HG02571 (cell line): ENCODE data around the gene C17orf113.
"Not testable (repeated sequence)": the region's sequence is repeated elsewhere in the genome, so short reads cannot be mapped to it uniquely, and the experiment has no call there.

Experiments used
- ATAC-seq: cut with Tn5 transposase; IDR thresholded peaks from one replicate; pipeline ENCODE4 v1.9.1; 2021; ENCODE audit warnings: mild to moderate bottlenecking, moderate library complexity; ENCODE audit not compliant: unreplicated experiment

C17orf113 gene

DNA sequence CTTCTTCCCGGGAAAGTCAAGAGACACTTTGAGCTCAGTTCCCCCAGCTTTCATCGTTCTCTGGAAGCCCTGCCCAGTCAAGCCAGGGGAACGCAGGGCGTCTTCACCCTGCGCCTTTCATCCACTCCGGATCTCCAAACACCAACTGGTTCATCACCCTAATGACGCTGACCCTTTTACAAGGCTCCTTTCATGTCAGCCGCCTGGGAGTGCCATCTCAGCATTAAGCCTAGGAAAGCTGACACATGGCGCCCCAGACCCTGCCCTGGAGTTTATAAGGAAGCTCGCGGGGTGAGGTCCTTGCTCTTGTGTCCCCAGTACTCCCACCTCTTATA is 32.6 kb downstream of the C17orf113 start:
- no peak for ATAC-seq

DNA sequence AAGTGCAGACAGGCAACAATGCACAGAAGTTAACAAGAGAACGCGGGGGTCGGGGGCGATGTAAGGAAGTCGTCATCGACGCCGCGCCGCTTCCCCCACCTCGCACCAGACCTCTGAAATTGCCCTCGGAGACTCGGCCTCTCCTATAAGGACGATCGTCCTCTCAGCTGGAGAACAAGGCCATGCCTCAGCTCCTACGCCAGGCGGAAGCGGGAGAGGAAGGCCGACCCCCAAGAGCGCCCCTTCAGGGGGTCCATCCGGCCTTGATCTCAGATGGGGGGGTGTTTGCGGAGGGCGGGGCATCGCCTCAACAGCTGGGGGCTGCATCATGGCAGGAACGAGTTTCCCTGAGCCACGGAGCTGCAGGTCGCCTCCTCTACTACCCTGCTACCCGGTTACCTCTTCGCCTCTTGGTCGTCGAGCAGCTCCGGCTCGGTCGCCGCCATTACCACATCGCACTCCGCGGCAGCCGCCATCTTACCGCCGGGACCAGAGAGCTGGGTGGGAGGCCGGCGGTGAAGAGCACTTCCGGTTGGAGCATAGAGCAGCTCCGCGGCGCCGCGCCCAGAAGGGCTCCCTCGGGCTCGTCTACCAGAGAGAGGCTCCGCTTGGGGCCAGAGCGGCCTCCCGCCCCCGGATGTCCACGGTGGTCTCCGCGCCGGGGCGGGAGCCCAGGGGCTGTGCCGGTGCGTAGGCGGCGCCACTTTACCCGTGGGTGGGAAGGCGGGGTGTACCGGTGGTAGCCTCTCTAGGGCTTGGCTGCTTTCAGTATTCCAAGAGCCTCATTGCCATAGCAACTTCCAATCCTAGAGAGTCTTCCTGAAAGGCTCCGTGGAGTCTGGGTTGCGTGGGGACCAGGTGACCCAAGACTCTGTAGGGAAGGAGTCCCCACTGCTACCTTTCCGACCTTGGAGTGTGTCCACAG is 33.2 kb downstream of the C17orf113 start, which contains the start of gene DNAJC7:
TSS of gene DNAJC7 (minus strand) at position 499 of the 925 bp plus-strand sequence. CDS start at position 476, 23 bp downstream.
- ATAC-seq: peak; percentile 75

DNA sequence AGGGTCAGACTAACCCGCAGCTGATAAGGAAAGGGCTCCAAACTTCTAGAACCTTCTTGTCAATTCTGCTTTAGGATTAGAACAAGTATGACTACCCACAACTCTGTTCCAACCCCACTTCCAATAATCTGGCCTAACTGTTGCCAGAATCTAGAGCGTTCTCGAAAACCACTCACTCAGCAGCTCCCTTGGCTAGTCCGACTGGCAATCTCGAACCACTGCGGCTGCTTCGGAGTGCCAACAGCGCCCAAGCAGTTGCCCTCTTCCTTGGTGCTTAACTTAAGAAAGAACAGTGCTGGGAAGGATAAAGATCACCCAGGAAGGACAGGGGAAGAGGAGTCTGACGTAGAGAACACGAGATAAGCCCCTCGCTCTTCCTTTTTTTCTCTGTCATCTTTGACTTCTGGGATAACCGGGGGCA is 34.0 kb downstream of the C17orf113 start:
- no peak for ATAC-seq

DNA sequence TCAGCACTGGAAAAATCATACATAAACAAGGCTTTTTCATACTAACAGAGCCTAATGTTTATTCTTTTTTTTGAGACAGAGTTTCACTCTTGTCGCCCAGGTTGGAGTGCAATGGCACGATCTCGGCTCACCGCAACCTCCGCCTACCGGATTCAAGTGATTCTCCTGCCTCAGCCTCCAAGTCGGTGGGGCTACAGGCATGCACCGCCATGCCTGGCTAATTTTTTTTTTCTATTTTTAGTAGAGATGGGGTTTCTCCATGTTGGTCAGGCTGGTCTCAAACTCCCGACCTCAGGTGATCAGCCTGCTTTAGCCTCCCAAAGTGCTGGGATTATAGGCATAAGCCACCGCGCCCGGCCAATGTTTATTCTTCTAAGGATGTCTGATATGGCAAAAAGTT is 36.7 kb downstream of the C17orf113 start:
- not testable (repeated sequence) for ATAC-seq

DNA sequence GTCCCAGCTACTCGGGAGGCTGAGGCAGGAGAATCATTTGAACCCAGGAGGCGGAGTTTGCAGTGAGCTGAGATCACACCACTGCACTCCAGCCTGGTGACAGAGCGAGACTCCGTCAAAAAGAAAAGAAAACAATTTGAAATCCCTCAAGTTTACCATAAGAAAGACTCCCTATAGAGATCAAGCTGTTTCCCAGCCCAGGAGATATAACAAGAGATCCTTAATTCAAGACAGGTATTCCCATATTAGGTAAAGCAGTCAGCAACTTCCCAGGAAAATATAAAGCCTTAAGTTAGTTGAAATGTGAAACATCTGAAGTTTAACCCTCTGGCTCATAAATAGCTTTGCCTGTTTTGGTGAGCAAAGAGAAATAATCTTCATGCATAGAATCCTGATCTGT is 38.0 kb downstream of the C17orf113 start:
- ATAC-seq: not testable (repeated sequence)

DNA sequence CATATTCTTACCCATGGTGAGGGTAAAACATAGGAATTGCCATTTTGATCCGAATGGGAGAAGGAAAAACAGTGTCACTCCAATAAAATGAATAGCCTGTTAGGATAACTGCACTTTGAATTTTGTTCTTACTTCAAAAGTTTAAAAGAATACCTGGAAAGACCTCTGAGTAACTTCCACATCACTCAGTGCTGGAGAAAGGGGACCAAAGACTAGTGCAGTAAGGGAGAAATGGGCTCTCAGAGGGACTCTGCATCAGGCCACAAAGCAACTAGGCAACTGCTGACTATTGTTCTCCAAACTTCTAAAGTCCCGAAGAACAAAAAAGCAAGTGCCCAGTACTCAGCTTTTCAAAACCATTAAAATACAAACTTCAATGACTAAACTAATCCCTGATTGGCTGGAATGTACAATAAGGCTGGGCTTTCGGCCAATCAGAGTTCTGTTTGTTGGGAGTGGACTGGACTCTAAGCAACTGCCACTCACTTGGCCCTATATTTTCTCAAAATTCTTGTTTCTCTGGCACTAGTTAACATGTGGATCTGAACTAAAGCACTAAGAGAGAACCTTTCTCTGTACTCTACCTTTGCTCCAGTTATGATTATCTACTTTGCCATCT is 39.4 kb downstream of the C17orf113 start:
- ATAC-seq: no peak

DNA sequence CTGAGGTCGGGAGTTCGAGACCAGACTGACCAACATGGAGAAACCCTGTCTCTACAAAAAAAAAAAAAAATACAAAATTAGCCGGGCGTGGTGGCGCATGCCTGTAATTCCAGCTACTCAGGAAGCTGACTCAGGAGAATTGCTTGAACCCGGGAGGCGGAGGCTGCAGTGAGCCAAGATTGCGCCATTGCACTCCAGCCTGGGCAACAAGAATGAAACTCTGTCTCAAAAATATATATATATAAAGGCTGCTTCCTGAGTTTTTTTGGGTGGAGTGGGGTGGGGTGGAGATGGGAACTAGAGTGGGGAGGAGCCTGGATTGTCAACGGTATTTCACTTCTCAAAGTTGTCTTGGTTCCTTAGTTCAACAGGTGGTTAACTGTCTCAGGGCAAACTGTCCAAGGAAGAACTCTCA is 40.1 kb downstream of the C17orf113 start:
- not testable (repeated sequence) for ATAC-seq

DNA sequence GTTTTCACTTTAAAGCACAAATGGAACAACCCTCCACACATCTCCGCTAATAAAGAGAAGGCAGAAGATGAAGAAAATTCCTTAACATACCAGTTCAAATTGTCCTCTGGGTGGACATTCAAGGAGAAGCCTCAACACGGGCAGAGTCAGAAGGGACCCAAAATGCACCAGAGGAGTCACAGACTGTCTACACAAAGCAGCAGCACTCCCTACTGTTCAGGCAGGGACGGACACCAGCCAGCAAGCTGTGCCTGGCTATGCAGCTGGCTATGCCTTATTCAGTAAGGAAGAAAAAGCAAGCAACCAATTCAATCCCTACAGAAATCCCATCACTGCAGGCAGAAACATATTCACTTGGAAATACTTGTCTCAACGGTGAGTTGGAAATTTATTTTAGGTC is 41.2 kb downstream of the C17orf113 start:
- ATAC-seq: no peak

DNA sequence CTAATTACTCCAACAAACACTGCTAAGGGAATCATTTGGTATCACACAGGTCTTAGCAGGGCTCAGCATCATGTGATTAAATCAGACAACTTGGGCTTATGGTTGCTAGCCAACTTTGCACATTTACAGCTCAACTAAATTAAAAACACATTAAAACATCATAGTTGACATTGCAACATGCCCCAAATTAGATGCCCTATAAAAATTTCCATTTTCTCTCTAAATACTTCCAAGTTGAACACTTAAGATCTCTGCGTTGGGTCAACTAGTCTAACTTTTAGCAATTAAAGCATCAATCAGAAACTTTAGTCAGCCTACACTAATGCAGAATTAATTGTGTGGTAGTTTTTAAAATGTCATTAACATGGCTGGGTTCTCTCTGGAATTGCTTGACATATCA is 45.2 kb downstream of the C17orf113 start:
- ATAC-seq: no peak

DNA sequence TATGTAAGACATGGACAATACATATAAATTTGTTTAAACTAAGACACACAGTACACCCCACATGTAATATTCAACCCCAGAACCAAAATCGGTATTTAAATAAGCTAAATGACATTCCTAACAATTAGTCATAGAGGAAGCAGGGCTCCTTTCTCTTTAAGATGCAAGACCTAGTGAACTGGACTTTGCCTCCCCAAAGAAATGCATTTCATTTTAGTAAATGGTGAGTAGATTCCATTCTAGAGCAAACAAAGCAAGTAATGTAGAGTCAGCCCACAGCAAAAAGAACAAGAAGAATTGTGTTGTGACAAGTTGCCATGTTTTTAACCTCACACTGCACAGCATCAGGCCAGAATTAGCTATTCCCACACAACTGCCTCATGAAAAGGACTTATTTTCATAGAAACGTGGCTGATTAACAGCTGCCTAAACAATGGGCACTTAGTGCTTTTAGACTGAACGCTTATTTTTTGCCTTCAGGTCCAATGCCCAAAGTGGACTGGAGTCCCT is 47.6 kb downstream of the C17orf113 start:
- ATAC-seq: no peak

DNA sequence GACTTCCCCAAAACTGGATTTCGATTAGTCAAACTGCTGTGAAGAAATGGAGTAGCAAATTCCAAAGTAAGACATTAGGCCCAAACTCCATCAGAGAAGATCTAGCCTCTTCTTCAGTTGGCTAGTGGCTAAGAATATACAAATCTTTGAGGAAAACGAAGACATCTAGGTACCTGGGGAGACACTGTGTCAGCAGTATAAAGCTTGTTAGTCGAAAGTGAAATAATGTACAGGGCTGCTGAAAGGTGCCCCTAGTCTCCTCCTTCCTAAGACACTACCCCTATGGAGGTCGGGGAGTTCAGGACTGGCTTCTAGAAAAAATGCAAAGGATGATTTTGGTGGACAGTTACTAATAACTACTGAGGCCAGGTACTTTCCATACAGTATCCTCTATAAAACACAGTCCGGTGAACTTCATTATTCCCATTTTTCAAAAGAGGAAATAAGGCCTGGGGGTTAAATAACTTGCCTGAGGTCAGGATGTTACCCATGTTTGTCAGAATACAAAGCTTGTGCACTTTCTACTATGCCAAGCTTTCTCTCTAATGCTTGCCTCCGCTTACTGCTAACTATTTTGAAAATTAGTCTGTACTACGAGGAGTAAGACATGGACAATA is 48.1 kb downstream of the C17orf113 start:
- ATAC-seq: no peak

DNA sequence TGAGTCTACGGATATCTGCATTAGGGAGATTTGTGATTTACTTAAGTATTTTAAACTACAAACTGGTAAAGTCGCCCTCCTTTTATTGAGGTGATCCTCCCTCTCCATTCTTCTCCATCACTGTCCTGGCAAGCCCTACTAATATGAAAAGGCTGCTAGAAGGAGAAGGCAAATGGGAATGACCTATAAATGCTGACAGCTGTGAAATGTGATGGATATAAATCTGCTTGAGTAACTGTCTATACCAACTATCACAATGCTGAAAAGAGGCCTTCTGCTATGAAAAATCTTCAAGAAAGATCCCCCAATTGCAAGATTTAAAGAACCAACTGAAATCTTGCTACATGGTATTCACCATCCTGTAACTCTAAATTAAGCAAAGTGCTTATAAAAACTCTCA is 48.7 kb downstream of the C17orf113 start:
- ATAC-seq: no peak

DNA sequence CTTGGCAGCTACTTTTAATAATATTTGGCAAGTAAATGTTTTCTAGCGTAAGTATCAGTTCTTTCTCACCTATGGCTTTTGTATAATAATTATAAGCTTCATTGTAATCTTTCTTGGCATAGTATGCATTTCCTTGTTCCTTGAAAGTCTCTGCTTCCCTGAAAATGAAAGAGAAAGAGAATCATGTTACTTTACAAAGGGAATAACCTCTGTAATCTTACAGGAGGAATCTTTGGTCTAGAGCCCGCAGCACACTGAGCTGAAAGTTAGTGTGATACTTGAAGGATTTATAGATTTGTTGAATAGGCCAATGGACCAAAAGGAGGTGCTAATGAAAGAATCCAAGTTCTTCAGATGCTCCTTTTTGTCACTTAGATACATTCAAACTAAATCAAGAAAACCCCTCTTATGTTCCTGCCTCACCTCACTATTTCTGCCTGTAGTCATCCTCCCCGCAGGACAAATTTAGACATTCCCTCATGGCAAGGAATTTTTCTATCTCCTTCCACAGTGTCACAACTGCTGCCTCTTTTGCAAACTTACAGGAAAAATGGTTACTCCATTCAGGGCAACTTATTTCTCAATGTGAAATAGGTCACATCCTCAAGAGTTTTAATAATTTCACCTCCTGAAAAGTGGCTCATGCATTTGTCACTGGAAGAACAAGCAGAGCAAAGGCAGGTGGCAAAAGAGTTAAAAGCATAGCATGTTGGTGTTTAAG is 49.8 kb downstream of the C17orf113 start:
- ATAC-seq: no peak

DNA sequence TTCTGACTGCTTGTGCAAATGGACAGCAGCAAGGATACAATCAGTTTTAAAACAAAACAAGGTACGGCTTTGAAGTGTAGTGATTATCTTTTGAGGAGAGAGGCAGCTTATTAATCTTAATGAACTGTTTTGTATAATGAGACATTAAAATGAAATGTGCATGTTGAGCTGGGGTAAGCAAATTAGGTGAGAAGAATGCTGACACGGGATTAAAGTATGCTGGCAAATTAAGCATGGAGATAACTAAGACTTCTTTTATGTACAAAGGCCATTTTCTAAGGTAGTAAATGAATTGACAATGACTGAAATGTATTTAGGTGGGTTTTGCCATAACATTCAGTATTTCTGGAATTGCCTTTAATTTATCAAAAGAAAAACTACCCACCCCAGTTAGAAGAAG is 51.9 kb downstream of the C17orf113 start:
- no peak for ATAC-seq

DNA sequence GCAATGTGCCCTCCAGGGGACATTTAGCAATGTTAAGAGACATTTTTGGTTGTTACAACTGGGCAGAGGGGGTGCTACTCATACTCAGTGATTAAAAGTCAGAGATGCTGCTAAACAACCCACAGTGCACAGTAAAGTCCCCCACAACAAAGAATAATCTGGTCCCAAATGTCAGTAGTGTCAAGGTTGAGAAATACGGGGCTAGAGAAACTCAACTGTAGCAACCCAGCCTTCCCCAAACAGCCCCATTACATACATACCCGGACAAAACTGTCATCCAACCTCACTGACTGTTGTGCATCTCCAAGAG is 53.6 kb downstream of the C17orf113 start:
- no peak for ATAC-seq

DNA sequence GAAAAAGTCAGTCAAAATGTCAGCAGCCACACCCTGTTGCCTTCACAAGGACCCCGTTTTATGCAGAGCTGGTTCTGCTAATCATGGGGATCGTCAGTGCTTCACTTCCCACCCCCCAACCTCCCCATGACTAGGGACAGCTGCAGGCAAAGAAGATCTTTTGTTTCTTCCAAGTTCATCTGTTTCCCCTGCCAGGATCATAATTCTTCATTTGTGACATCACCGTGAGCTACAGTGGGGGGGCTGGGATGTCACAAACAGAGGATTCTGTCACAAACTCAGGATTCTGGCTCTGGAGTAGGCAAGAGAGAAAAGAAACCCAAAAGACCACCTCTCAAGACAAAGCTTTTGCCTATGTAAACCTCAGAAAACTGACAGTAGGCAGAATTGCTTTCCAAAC is 57.8 kb downstream of the C17orf113 start:
- no peak for ATAC-seq

DNA sequence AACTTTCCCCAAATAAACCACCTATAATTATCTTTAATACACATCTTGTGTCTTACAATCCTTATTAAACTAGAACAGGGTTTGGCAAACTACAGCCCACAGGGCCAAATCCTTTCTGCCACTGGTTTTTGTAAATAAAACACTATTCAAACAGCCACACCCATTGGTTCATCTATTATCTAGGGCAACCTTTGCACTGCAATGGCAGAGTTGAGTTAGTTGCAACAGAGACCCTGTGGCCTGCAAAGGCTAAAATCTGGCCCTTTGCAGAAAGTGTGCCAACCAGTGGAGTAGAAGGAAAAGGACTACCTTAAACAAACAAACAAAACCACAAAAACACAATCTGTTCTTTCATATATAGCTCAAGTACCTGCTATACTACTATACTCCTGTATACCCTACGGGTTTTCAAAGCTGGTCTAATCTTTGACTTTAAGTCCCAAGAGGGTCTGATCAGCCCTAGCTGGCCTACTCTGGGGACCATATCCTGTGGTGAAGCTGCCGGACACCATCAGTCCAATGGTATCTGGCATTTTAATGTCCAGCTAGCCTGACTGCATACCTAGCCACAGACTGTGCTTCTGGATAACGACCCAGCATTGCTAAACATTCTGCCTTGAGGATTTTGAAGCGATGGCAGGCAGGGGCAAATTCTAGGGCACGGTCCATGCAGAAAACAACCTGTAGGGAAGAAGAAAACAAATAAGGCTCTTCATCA is 60.5 kb downstream of the C17orf113 start:
- ATAC-seq: no peak

DNA sequence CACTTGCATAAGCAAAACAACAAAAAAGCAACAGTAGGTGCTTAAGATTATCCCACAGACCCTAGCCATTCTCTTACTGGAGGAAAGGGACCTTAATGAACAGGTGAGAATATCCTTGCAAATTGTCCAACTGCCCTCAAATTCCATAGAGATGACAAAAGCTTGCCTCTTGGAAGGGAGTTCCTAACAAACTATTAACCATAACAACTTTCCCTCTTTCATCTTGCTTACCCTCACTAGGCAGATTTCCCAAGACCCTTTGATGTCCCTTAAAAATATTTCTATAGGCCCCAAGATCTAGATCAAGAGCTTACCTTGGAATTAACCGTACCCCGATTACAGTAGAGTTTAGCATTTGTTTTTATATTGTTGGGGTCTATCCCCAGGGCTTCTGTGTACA is 62.0 kb downstream of the C17orf113 start:
- ATAC-seq: no peak
